ENCODE data around the gene GUCY1A1. TPM values are rescaled to one million over a fixed set of nuclear protein-coding genes. Genes with fewer than 3 reads are reported as not detected.

Gene GUCY1A1
- total and polyA plus RNA-seq, 2 of the 4 experiments (the other 2 are of a cell fraction), result 0.19 to 0.54 TPM

- Histone ChIP-seq H4K8ac (ENCODE audit: low read depth in 2 of 2, low read length in 2 of 2) (no peak overlapping the region), H4K91ac (ENCODE audit: insufficient read depth, low read depth, low read length) (no peak overlapping the region), H3K79me1 (ENCODE audit: low read depth in 1 of 2, low read length in 2 of 2) (no peaks in the 10 kb centered on the region), H3K27ac (ENCODE audit: insufficient read depth, low read length) (no peak overlapping the region), H3K9ac (ENCODE audit: low read depth, low read length) (no peak overlapping the region), H3K18ac (ENCODE audit: low read depth, low read length) (no peak overlapping the region), H2AK9ac (replicated peaks; ENCODE audit: low read depth, low read length, poor library complexity) (no peak overlapping the region), H3K14ac (replicated peaks; ENCODE audit: low read depth, low read length) (no peak overlapping the region), H3K4me2 (ENCODE audit: low read depth, low read length) (no peak overlapping the region), H3K36me3 (ENCODE audit: control insufficient read depth, insufficient read depth, low read length) (no peaks in the 10 kb centered on the region; the same call in 1 of the 2 replicates), H2BK5ac (ENCODE audit: low read depth, low read length, poor library complexity, severe bottlenecking) (no peak overlapping the region), H2AFZ (replicated peaks; ENCODE audit: low read length, poor library complexity) (no peak overlapping the region), H3K4ac (ENCODE audit: low read depth, low read length) (no peak overlapping the region), H3K27me3 (ENCODE audit: control insufficient read depth, insufficient read depth, low read length) (no peaks in the 10 kb centered on the region), H4K20me1 (ENCODE audit: insufficient read depth, low read length) (no peaks in the 10 kb centered on the region), H3K4me1 (ENCODE audit: control insufficient read depth, insufficient read depth, low read length) (peaks cover 5% of the 10 kb centered on the region; the same call in 1 of the 2 replicates), H2BK15ac (ENCODE audit: low read depth, low read length) (no peak overlapping the region), H4K5ac (ENCODE audit: low read depth, low read length) (no peak overlapping the region), H3K9me1 (ENCODE audit: insufficient read depth, low read length) (no peaks in the 10 kb centered on the region), H2AK5ac (ENCODE audit: low read depth, low read length) (no peak overlapping the region), H3K9me3 (ENCODE audit: control insufficient read depth, insufficient read depth, low read length) (no peaks in the 10 kb centered on the region), H3K23ac (ENCODE audit: low read depth, low read length) (no peak overlapping the region), H2BK120ac (ENCODE audit: low read depth, low read length) (no peak overlapping the region), H2BK20ac (ENCODE audit: low read depth, low read length) (no peak overlapping the region), H3K56ac (ENCODE audit: extremely low read depth, insufficient read depth, low read length) (no peak overlapping the region), H3K4me3 (ENCODE audit: insufficient read depth, low read depth, low read length) (no peak overlapping the region)
- in situ Hi-C loops (cut with MboI; ENCODE audit: low sequenced_read_pairs) (no loop called here), dilution Hi-C loops (cut with HindIII; ENCODE audit: low sequenced_read_pairs, unreplicated experiment) (no loop called here), intact Hi-C loops (cut with micrococcal nuclease) (no loop called here)
- POLR2A ChIA-PET (ENCODE audit: unreplicated experiment), result no interaction called here
- no TSS peak for BruUV-seq (replicated peaks)
- DNase-seq (peak; percentile 38), ATAC-seq (ENCODE audit: low read depth) (no peak)
- CTCF ChIA-PET, result no interaction called here
- TF ChIP-seq CHD1 (IDR thresholded peaks at IDR 0.05; ENCODE audit: low read depth, low read length) (no peak), SMC3 (IDR thresholded peaks at IDR 0.05; ENCODE audit: low read depth, low read length) (no peak), MAFK (IDR thresholded peaks at IDR 0.05; ENCODE audit: low read depth, low read length) (no peak), MAZ (IDR thresholded peaks at IDR 0.05; ENCODE audit: borderline replicate concordance, low read depth, low read length) (no peak), ELK1 (IDR thresholded peaks at IDR 0.05; ENCODE audit: borderline replicate concordance, low read depth, low read length) (no peak)
Measured at GRCh38 chr4:155762334-155762733, 95.7 kb downstream of the GUCY1A1 start.
